Head of caudate nucleus (tissue), 42 donors: ENCODE measurements around the gene COX6B2.
A peak's percentile ranks its signal among the peaks of the same experiment; 100 is the strongest.
"Not testable (repeated sequence)": the region's sequence is repeated elsewhere in the genome, so short reads cannot be mapped to it uniquely, and the experiment has no call there.

Source experiments
- DNase-seq, 42 donors: peaks; one replicate each; pipeline versions ENCODE4 v3.0.0 to v3.0.0-alpha.2; 2020 to 2021; ENCODE audit warnings: mixed read lengths in 7 of 42
- intact Hi-C: fragments of 100-400 bp; cut with DNase I; formaldehyde crosslinking; loops from one replicate; pipeline ENCODE4 v1.15.0; 2022

The COX6B2 gene, protein sequence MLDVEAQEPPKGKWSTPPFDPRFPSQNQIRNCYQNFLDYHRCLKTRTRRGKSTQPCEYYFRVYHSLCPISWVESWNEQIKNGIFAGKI

DNA sequence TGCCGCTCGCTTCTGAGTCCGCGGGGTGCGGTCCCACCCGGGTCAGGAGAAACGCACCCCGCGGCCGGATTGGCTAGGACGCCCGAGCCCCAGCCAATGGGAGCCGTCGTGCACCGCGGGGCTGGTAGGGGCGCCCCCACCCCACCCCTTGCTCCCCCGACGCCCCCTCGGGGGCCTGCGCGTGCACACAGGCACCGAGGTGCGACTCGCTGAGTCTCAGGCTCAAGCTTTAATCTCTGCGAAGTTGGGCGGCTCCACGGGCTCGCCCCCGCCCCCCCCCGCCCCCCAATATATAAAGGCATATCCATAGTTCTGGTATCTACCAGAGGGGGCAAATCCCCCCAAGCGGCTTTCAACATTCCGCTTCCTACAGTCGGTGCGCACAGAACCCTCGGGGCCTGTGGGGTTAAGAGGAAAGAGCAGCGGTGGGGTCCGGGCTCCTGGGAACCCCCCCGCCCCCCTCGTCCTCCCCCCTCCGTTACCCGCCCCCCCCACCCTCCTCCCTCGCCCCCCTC, at the start of gene COX6B2:
Gene COX6B2 (minus strand): TSS at position 22 of the 515 bp plus-strand sequence. CDS start 198 bp downstream, outside the sequence.
- intact Hi-C loops: no loop called here
- no peak for DNase-seq

GRCh38 chr19:55402509-55402908, 48.0 kb upstream of the COX6B2 start:
- DNase-seq: no peak

DNA sequence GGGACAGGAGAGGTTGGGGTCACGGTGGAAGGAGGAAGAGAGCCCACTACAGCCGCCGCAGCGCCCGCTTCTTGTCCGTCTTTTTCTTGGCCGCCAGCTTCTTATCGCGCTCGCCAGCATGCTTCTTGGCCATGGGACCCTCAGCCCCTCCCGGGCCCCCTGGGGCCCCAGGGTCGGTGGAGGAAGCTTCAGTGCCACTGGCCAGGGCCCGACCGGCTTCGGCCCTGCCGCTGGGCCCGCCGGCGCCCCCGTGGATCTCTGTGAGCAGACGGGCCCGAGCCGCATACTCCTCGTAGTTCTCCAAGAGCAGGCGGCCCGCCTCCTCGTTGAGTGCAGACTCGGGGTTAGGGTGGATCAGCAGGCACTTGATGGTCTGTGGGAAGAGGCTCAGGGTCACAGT, 46.9 kb upstream of the COX6B2 start:
- DNase-seq, intact Hi-C loops: not testable (repeated sequence)

More at GRCh38 chr19:55402509-55402908, 48.0 kb upstream of the COX6B2 start:
- intact Hi-C loops: no loop called here

GRCh38 chr19:55400281-55401087, 46.0 kb upstream of the COX6B2 start:
- intact Hi-C loops: no loop called here
- DNase-seq: no peak

GRCh38 chr19:55398200-55398925, 43.8 kb upstream of the COX6B2 start:
- intact Hi-C loops: no loop called here
- no peak for DNase-seq

GRCh38 chr19:55392820-55393761, 38.6 kb upstream of the COX6B2 start:
- intact Hi-C loops: no loop called here
- no peak for DNase-seq

GRCh38 chr19:55391702-55392615, 37.4 kb upstream of the COX6B2 start:
- intact Hi-C loops: no loop called here
- no peak for DNase-seq

DNA sequence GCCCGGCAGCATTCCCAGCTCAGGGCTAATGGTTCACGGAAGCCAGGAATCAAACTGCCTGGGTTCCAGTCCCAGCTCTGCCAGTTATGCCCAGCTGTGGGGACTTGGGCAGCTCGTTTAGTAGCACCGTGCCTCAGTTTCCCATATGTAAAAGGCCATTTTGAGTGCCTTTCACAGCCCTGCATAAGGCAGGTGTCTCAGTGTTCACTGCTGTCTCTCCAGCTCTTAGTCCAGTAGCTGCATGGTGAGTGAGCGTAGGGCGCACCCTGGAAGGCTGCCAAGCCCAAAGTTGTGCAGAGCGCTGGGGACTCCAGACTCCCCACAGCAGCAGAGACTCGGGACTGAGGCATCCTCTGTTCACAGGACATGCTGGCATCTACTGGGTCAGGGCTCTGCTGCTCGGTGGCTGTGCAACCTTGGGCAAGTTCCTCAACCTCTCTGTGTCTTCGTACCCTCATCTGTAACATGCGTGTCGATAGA, 36.7 kb upstream of the COX6B2 start:
- intact Hi-C loops: no loop called here
- DNase-seq: no peak

- no peak for DNase-seq
- intact Hi-C loops: no loop called here
Observed at GRCh38 chr19:55390461-55390880, 36.0 kb upstream of the COX6B2 start.

DNA sequence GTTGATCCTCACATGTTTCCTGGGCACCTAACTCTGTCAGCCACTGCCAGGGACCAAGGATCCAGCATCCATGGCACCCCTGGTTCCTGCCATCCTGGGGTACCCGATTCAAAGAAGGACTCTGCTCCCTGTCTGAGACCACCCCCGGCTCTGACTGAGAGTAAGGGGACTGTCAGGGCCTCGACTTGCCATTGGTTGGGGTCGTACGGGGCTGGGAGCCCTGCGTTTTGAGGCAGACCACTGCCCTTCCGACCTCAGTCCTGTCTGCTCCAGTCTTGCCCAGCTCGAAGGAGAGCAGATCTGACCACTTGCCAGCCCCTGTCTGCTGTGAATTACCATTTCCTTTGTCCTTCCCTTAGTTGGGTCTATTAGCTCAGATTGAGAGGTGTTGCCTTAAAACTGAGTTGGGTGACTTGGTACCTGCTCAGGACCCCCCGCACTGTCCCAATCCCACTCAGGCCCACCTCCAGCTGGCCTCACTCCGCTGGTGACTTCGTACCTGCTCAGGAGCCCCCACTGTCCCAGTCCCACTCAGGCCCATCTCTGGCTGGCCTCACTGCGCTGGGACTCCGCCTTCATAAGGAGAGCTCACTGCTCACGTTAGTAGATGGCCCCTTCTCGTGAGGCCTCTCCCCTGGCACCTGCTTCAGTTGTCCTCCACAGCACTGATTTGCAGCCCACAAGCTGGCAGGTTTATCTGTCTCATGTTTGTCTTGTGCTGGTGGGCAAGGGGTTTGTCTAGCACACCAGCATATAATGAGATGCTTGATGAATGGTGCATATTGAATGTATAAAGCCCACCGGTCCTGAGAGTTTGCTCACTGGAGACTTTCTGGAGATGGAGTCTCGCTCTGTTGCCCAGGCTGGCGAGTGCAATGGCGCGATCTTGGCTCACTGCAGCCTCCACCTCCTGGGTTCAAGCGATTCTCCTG, 35.1 kb upstream of the COX6B2 start:
- DNase-seq: no peak
- intact Hi-C loops: no loop called here

- no peak for DNase-seq
- intact Hi-C loops: no loop called here
Observed at GRCh38 chr19:55387736-55388497, 33.4 kb upstream of the COX6B2 start.

- peak in 4 of 42 donors; percentile 38 to 56 (median 50) for DNase-seq
- intact Hi-C loops: no loop called here
Observed at GRCh38 chr19:55386493-55386971, 32.0 kb upstream of the COX6B2 start.

DNA sequence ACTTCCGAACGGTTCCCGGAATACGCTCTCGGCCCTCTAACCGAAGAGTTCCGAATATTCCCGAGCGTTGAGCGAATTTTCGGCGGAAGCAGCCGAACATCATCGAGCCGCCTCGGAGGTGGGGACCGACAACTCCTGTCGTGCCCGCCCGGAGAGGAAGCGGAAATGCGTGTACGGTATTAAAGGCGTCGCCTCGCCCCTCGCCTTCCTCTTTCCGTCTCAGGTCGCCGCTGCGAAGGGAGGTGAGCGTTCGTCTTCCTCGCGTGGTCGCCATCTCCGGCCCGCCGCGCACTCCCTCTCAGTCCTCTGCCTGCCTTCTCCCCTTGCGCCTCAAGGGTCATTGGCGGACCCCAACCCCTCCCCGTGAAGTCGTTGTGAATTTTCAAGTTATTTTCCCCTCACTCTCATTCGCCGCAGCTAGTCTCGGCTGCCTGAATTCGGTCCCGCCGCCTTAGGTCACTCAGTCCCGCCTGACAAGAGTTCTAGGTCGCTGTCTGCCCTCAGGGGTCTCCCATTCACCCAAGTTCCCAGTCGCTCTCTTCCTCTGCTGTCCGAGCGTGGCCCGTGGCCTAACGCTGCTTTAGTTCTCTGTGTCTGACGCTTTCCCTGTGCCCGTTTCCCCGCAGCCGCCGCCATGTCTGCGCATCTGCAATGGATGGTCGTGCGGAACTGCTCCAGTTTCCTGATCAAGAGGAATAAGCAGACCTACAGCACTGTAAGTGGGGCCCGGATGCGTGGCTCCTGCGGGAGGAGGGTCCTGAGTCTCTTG, 31.4 kb upstream of the COX6B2 start, which contains the start of gene RPL28:
Gene RPL28 (plus strand): TSS at position 209 of the 769 bp plus-strand sequence. CDS start 426 bp downstream, at position 635.
- DNase-seq: peak; percentile 97 to 100 (median 99)
- intact Hi-C loops: no loop called here

- DNase-seq: peak; percentile 80 to 96 (median 90)
- intact Hi-C loops: loop anchor here (5.0 kb wide), 2 partner anchors 43 to 83 kb away; no protein-coding TSS in a partner anchor
Observed at GRCh38 chr19:55384920-55385723, 30.6 kb upstream of the COX6B2 start.
